ENCODE data around the gene SIGLEC7. TPM values are rescaled to one million over a fixed set of nuclear protein-coding genes. Genes with fewer than 3 reads are reported as not detected.
"Not testable (repeated sequence)": the region's sequence is repeated elsewhere in the genome, so short reads cannot be mapped to it uniquely, and the experiment has no call there.

Gene SIGLEC7
- total RNA-seq, 1 donor from 2014 or later, result 0.47 TPM

- H3K4me3 ChIP-seq, result peak overlapping the region; percentile 32
- H3K27ac ChIP-seq (replicated peaks); H3K4me1 ChIP-seq; H3K9me3 ChIP-seq (replicated peaks); H3K36me3 ChIP-seq; intact Hi-C loops (cut with micrococcal nuclease): not testable (repeated sequence)
- peak; percentile 94 for TF ChIP-seq CTCF (IDR thresholded peaks at IDR 0.05; ENCODE audit: borderline replicate concordance)
- peak; percentile 78 for DNase-seq
- peaks cover 78% of the 10 kb centered on the region for H3K27me3 ChIP-seq (ENCODE audit: low read depth)
Measured at GRCh38 chr19:51169283-51169918, 27.3 kb downstream of the SIGLEC7 start.

DNA sequence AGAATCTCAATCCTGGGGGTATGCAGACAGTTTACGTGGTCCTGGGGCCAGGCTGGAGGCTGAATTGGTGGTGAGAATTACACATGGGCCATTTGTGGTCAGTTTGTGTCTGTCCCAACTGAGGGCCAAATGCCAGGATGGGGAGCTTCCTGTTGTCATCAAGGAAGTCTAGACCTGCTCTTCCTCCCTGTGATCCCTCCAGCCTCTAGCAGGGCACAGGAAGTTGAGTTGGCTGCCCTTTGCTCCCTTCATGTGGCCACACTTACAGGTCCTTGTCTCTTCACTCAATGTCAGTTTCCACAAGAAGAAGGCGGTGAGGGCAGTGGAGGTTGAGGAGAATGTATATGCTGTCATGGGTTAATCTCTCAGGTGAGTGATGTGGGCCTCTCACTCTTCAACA lies 30.1 kb downstream of the SIGLEC7 start:
- Histone ChIP-seq H3K4me1 (peaks cover 5% of the 10 kb centered on the region), H3K36me3 (no peaks in the 10 kb centered on the region), H3K4me3 (no peak overlapping the region), H3K9me3 (replicated peaks) (no peaks in the 10 kb centered on the region), H3K27me3 (ENCODE audit: low read depth) (peaks cover 95% of the 10 kb centered on the region), H3K27ac (replicated peaks) (no peak overlapping the region)
- no peak for TF ChIP-seq CTCF (IDR thresholded peaks at IDR 0.05; ENCODE audit: borderline replicate concordance)
- intact Hi-C loops (cut with micrococcal nuclease), result no loop called here
- DNase-seq, result no peak

DNA sequence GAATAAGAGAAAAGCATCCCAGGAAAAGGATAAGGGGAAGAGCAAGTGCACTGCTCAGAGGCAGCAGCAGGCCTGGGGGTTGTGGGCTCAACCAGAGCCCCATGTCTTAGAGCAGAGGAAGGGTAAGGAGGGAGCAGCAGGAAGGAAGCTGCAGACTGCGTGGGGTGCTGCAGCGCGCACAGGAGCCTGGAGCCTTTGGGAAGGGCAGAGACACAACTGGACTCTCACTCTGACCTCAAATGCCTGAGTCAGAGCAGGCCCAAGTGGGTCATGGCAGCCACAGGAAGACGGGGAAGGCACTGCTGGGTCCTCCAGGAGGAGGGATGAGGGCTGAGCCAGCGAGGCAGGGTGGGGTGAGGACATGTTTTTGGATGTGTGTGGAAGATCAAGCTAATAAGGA lies 31.6 kb downstream of the SIGLEC7 start:
- peaks cover 88% of the 10 kb centered on the region for H3K27me3 ChIP-seq (ENCODE audit: low read depth)
- no peaks in the 10 kb centered on the region for H3K9me3 ChIP-seq (replicated peaks)
- no peak overlapping the region for H3K4me3 ChIP-seq
- no peaks in the 10 kb centered on the region for H3K36me3 ChIP-seq
- peaks cover 5% of the 10 kb centered on the region for H3K4me1 ChIP-seq
- TF ChIP-seq CTCF (IDR thresholded peaks at IDR 0.05; ENCODE audit: borderline replicate concordance), result no peak
- intact Hi-C loops (cut with micrococcal nuclease), result no loop called here
- DNase-seq, result no peak
- no peak overlapping the region for H3K27ac ChIP-seq (replicated peaks)

DNA sequence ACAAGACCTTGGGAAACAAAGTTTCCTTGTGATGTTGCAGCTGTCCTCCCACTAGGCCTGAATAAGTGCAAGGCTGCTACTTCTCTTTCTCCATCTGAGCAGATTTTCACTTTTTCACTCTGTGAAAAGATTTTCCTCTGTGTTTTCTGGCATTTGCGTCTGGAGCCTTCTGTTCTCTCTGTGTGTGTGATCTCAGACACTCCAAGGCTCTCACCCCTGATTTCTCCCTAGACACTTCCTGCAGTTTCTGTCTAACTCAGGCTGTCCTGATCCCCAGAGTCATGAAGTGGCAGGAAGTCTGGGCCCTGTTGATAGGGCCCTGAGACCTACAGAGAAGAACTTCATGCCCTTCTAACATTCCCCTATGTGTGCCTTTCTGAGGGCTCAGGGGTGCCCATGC lies 37.2 kb downstream of the SIGLEC7 start:
- Histone ChIP-seq H3K4me1 (no peaks in the 10 kb centered on the region), H3K27me3 (ENCODE audit: low read depth) (peaks cover 69% of the 10 kb centered on the region), H3K27ac (replicated peaks) (peak overlapping the region; percentile 23), H3K4me3 (no peak overlapping the region), H3K9me3 (replicated peaks) (no peaks in the 10 kb centered on the region), H3K36me3 (no peaks in the 10 kb centered on the region)
- TF ChIP-seq CTCF (IDR thresholded peaks at IDR 0.05; ENCODE audit: borderline replicate concordance), result no peak
- intact Hi-C loops (cut with micrococcal nuclease), result no loop called here
- DNase-seq, result no peak

DNA sequence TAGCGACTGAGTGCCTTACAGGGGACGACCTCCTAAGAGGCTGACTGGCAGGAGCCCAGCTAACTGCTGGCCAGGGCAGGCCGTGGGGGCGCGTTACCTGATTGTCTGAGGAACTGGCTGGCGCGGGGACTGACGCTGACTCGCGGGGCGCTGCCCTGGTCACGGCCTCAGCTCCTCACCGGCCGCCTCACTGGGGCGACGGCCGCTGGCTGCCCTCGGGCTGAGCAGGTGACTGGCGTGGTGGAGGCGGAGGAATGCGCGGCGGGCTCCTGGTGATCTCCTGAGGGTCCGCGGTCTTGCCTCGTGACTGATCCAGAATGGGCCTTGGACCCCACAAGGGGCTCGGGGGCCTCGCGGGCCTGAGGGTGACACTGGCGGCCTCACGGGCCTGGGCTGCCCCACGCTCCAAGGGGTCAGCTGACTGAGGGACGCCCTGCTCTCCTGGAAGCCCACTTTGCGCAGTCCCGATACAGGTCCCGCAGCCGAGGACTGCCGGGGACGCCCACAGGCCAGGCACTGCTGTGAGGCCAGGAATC lies 39.3 kb downstream of the SIGLEC7 start:
- TF ChIP-seq CTCF (IDR thresholded peaks at IDR 0.05; ENCODE audit: borderline replicate concordance), result no peak
- intact Hi-C loops (cut with micrococcal nuclease), result no loop called here

More for the DNA sequence above, 39.3 kb downstream of the SIGLEC7 start:
- Histone ChIP-seq H3K36me3 (no peaks in the 10 kb centered on the region), H3K9me3 (replicated peaks) (no peaks in the 10 kb centered on the region), H3K4me3 (no peak overlapping the region), H3K27me3 (ENCODE audit: low read depth) (peaks cover 69% of the 10 kb centered on the region), H3K27ac (replicated peaks) (no peak overlapping the region), H3K4me1 (no peaks in the 10 kb centered on the region)
- no peak for DNase-seq
